ENCODE measurements around the gene SAXO1.

The SAXO1 gene

GRCh38 chr9:18910916-18911315, 122.1 kb downstream of the SAXO1 start:
- no peak for DNase-seq (ENCODE audit: low spot score)

- DNase-seq (ENCODE audit: low spot score): no peak
Measured at GRCh38 chr9:18910435-18910834, 122.6 kb downstream of the SAXO1 start.

GRCh38 chr9:18909140-18910018, 123.6 kb downstream of the SAXO1 start:
- no peak for DNase-seq (ENCODE audit: low spot score)

GRCh38 chr9:18907927-18908625, 124.9 kb downstream of the SAXO1 start:
- no peak for DNase-seq (ENCODE audit: low spot score)

- no peak for DNase-seq (ENCODE audit: low spot score)
Measured at GRCh38 chr9:18906656-18907395, 126.2 kb downstream of the SAXO1 start.

GRCh38 chr9:18905883-18906629, 127.0 kb downstream of the SAXO1 start:
- DNase-seq (ENCODE audit: low spot score): no peak

- no peak for DNase-seq (ENCODE audit: low spot score)
Measured at GRCh38 chr9:18905028-18905882, 127.8 kb downstream of the SAXO1 start.

GRCh38 chr9:18903450-18903849, 129.6 kb downstream of the SAXO1 start:
- no peak for DNase-seq (ENCODE audit: low spot score)

- DNase-seq (ENCODE audit: low spot score): no peak
Measured at GRCh38 chr9:18896531-18897179, 136.4 kb downstream of the SAXO1 start.

GRCh38 chr9:18896004-18896403, 137.0 kb downstream of the SAXO1 start:
- no peak for DNase-seq (ENCODE audit: low spot score)

- DNase-seq (ENCODE audit: low spot score): no peak
Measured at GRCh38 chr9:18893491-18893890, 139.5 kb downstream of the SAXO1 start.

- DNase-seq (ENCODE audit: low spot score): no peak
Measured at GRCh38 chr9:18893046-18893445, 140.0 kb downstream of the SAXO1 start.

- DNase-seq (ENCODE audit: low spot score): no peak
Measured at GRCh38 chr9:18891946-18892670, 140.9 kb downstream of the SAXO1 start.

- DNase-seq (ENCODE audit: low spot score): no peak
Measured at GRCh38 chr9:18890372-18890771, 142.6 kb downstream of the SAXO1 start.

GRCh38 chr9:18889550-18889949, 143.5 kb downstream of the SAXO1 start:
- DNase-seq (ENCODE audit: low spot score): no peak

- no peak for DNase-seq (ENCODE audit: low spot score)
Measured at GRCh38 chr9:18888290-18888689, 144.7 kb downstream of the SAXO1 start.

GRCh38 chr9:18887546-18887945, 145.5 kb downstream of the SAXO1 start:
- no peak for DNase-seq (ENCODE audit: low spot score)

GRCh38 chr9:18881758-18882157, 151.3 kb downstream of the SAXO1 start:
- no peak for DNase-seq (ENCODE audit: low spot score)

- DNase-seq (ENCODE audit: low spot score): no peak
Measured at GRCh38 chr9:18877984-18878383, 155.0 kb downstream of the SAXO1 start.

Measured in CD4-positive, alpha-beta T cell treated with Interleukin-6 at 100 ng/mL for 8 hours (primary cell).